Upper lobe of left lung (tissue), 4 donors: Measurements from ENCODE around the gene NXT1.

ENCODE experiments used
- POLR2A ChIP-seq, 4 donors: fragments of 450-650 bp; IDR thresholded peaks; one replicate each; pipeline ENCODE4 v1.5.1; 2016 to 2017; ENCODE audit warnings: antibody characterized with exemption in 4 of 4, mild to moderate bottlenecking in 2 of 4
- POLR2AphosphoS5 ChIP-seq, 2 donors: sonication (generic); formaldehyde crosslinking; IDR thresholded peaks; one replicate each; pipeline ENCODE4 v1.5.1; 2017; ENCODE audit warnings: antibody characterized with exemption in 2 of 2

- no peak for TF ChIP-seq POLR2A (IDR thresholded peaks at IDR 0.05)
- TF ChIP-seq POLR2AphosphoS5 (IDR thresholded peaks at IDR 0.05) = no peak
These were observed 9.9 kb downstream of the NXT1 start for GRCh38 chr20:23360531-23360930.
